Thyroid gland (tissue), 4 donors: Measurements from ENCODE around the gene LRRC7.

Experiments
- CTCF ChIP-seq, 6 experiments: fragments of 200-600 bp in 3 of 6; fragments of 450-650 bp in 3 of 6; sonication (generic) in 3 of 6; IDR thresholded peaks; one replicate each; pipeline ENCODE4 v1.5.1; 2016 to 2019; ENCODE audit warnings: antibody characterized with exemption in 6 of 6, mild to moderate bottlenecking in 2 of 6, inconsistent platforms in 1 of 6, moderate library complexity in 1 of 6
- POLR2A ChIP-seq, 2 donors: fragments of 450-650 bp; IDR thresholded peaks; one replicate each; pipeline ENCODE4 v1.6.1; 2017; ENCODE audit warnings: antibody characterized with exemption in 2 of 2, mild to moderate bottlenecking in 2 of 2, moderate library complexity in 1 of 2

- no peak for TF ChIP-seq CTCF (IDR thresholded peaks at IDR 0.05)
- TF ChIP-seq POLR2A (IDR thresholded peaks at IDR 0.05): no peak
Measured at GRCh38 chr1:70101231-70101630, 533.5 kb downstream of the LRRC7 start.
